Measurements from ENCODE around the gene TYW5. TPM values are rescaled to one million over a fixed set of nuclear protein-coding genes. Genes with fewer than 3 reads are reported as not detected.

Gene TYW5
- total RNA-seq, 1 experiment from 2014 or later: 7.1 TPM

GRCh38 chr2:199940373-199940772 is 14.9 kb downstream of the TYW5 start:
- intact Hi-C loops (cut with micrococcal nuclease; ENCODE audit: unreplicated experiment): no loop called here
- DNase-seq (ENCODE audit: low read depth, low spot score) (no peak), ATAC-seq (peak; percentile 70)
- TF ChIP-seq TCF7L2 (IDR thresholded peaks at IDR 0.05; ENCODE audit: low read depth, low read length): no peak
- TF ChIP-seq CTCF (IDR thresholded peaks at IDR 0.05): peak; percentile 51
- in situ Hi-C loops (cut with HindIII; ENCODE audit: low pct_unique_long_range_greater_than_20kb, low sequenced_read_pairs): no loop called here
- Histone ChIP-seq H3K4me3 (ENCODE audit: low read depth in 2 of 2, low read length in 2 of 2) (no peak overlapping the region), H3K36me3 (ENCODE audit: control insufficient read depth, insufficient read depth, low read length) (peaks cover 19% of the 10 kb centered on the region), H3K27ac (ENCODE audit: low read length) (no peak overlapping the region), H3K9me3 (ENCODE audit: control insufficient read depth, insufficient read depth, low read depth, low read length) (no peaks in the 10 kb centered on the region), H3K27me3 (ENCODE audit: control insufficient read depth, insufficient read depth, low read length) (no peaks in the 10 kb centered on the region), H3K4me1 (ENCODE audit: control insufficient read depth, insufficient read depth, low read length) (no peaks in the 10 kb centered on the region)
- ChIA-PET CTCF (interaction anchor here (0.6 to 0.7 kb wide), 2 partner anchors 21 to 28 kb away, joined by 3 read pairs; no protein-coding TSS in a partner anchor), POLR2A (no interaction called here)
- no TSS peak for BruUV-seq (replicated peaks)

- H3K4me1 ChIP-seq (ENCODE audit: control insufficient read depth, insufficient read depth, low read length): no peaks in the 10 kb centered on the region; the same call in 1 of the 2 replicates
- H3K27me3 ChIP-seq (ENCODE audit: control insufficient read depth, insufficient read depth, low read length): no peaks in the 10 kb centered on the region
- ATAC-seq: no peak
- ChIA-PET CTCF (no interaction called here), POLR2A (no interaction called here)
- peaks cover 38% of the 10 kb centered on the region for H3K36me3 ChIP-seq (ENCODE audit: control insufficient read depth, insufficient read depth, low read length)
- H3K27ac ChIP-seq (ENCODE audit: low read length): no peak overlapping the region
- no peak for TF ChIP-seq POLR2AphosphoS5 (IDR thresholded peaks at IDR 0.05; ENCODE audit: low read depth, low read length)
- no peak for TF ChIP-seq CTCF (IDR thresholded peaks at IDR 0.05)
- no peak for TF ChIP-seq TCF7L2 (IDR thresholded peaks at IDR 0.05; ENCODE audit: low read depth, low read length)
- TF ChIP-seq, protein P1, sequence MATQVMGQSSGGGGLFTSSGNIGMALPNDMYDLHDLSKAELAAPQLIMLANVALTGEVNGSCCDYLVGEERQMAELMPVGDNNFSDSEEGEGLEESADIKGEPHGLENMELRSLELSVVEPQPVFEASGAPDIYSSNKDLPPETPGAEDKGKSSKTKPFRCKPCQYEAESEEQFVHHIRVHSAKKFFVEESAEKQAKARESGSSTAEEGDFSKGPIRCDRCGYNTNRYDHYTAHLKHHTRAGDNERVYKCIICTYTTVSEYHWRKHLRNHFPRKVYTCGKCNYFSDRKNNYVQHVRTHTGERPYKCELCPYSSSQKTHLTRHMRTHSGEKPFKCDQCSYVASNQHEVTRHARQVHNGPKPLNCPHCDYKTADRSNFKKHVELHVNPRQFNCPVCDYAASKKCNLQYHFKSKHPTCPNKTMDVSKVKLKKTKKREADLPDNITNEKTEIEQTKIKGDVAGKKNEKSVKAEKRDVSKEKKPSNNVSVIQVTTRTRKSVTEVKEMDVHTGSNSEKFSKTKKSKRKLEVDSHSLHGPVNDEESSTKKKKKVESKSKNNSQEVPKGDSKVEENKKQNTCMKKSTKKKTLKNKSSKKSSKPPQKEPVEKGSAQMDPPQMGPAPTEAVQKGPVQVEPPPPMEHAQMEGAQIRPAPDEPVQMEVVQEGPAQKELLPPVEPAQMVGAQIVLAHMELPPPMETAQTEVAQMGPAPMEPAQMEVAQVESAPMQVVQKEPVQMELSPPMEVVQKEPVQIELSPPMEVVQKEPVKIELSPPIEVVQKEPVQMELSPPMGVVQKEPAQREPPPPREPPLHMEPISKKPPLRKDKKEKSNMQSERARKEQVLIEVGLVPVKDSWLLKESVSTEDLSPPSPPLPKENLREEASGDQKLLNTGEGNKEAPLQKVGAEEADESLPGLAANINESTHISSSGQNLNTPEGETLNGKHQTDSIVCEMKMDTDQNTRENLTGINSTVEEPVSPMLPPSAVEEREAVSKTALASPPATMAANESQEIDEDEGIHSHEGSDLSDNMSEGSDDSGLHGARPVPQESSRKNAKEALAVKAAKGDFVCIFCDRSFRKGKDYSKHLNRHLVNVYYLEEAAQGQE (IDR thresholded peaks at IDR 0.05; ENCODE audit: insufficient read depth in 1 of 2, low read depth in 2 of 2, low read length in 1 of 2): no peak
- TF ChIP-seq SIN3A (IDR thresholded peaks at IDR 0.05; ENCODE audit: borderline replicate concordance, insufficient read depth, low read depth, low read length): no peak
- DNase-seq (ENCODE audit: low read depth, low spot score): no peak
- intact Hi-C loops (cut with micrococcal nuclease; ENCODE audit: unreplicated experiment) (loop anchor here (10.0 kb wide), 1 partner anchor 232 kb away; no protein-coding TSS in a partner anchor), in situ Hi-C loops (cut with HindIII; ENCODE audit: low pct_unique_long_range_greater_than_20kb, low sequenced_read_pairs) (no loop called here)
- H3K4me3 ChIP-seq (ENCODE audit: low read depth in 2 of 2, low read length in 2 of 2): no peak overlapping the region
- BruUV-seq (replicated peaks): no TSS peak
- no peaks in the 10 kb centered on the region for H3K9me3 ChIP-seq (ENCODE audit: control insufficient read depth, insufficient read depth, low read depth, low read length)
Measured at GRCh38 chr2:199936554-199936953, 18.7 kb downstream of the TYW5 start.
